GM18517 (cell line): ENCODE data around the gene TXN2.
"Not testable (repeated sequence)": the region's sequence is repeated elsewhere in the genome, so short reads cannot be mapped to it uniquely, and the experiment has no call there.

Source experiments
- ATAC-seq: cut with Tn5 transposase; IDR thresholded peaks from one replicate; pipeline ENCODE4 v1.9.1; 2021; ENCODE audit warnings: mild to moderate bottlenecking, moderate library complexity; ENCODE audit not compliant: unreplicated experiment

TXN2 gene

DNA sequence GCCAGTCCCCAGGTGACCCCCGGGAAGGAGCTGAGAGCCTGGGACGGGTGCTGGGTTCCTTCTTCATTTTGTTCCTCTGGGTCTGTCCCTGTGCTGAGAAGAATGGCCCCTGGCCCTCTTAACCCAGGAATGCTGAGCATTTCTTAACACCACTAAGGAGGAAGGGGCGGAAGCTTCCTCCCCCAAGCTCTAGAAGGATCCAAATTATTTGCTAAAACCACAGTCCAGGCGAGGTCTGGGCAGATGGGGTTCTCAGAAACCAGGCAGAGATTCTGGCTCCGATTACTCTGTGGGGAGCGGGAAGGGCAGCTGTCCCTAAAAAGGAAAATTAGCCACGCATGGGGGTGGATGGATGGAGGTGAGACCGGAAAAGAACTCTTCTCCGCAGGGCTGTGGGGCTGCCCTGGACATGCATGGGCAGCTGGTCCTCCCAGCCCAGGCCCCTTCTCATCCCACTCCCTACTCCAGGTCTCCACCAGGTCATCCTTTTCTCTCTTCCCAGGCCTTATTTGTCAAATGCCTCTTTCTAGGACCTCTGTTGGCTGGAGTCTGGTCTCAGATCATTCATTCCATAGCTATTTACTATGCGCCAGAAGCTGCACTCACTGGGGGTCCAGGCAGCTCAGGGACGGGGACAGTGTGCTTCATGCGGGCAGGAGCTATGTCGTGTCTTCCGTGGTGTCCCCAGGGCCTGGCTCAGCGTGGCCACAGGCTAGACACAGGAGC, 48.7 kb downstream of the TXN2 start:
- ATAC-seq = no peak

DNA sequence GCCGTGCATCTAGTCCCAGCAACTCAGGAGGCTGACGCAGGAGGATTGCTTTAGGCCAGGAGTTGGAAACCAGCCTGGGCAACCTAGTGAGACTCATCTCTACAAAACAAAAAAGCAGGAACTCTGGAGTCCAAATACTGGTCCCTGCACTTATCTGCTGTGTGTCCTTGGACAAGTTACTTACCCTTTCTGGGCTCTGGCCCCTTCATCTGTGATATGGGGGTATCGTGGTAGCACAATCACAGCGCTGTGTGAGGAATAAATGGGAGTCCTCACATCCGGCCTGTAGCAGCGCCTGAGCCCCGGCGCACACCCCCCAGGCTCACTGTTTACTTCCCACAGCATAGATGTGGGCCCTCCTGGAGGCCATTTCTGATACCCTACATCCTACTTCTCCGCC, 49.5 kb downstream of the TXN2 start:
- ATAC-seq = no peak

DNA sequence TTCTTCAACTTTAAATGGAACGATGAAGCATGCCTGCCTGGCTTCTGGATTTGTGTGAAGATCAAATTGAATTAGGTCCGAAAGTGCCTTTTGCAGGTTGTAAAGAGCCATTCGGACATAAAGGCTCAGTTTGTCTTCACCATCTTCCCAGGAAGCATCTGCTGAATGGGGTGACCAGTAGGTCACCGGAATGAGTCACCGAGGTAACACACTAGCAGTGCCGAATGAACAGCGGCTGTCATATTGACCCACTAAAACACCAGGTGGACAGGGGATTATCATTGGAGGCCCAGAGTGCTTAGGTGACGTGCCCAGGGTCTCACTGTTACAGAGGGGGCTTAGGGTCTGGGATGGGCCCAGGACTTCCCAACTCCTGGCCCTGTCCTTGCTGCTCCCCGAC, 50.6 kb downstream of the TXN2 start:
- no peak for ATAC-seq

DNA sequence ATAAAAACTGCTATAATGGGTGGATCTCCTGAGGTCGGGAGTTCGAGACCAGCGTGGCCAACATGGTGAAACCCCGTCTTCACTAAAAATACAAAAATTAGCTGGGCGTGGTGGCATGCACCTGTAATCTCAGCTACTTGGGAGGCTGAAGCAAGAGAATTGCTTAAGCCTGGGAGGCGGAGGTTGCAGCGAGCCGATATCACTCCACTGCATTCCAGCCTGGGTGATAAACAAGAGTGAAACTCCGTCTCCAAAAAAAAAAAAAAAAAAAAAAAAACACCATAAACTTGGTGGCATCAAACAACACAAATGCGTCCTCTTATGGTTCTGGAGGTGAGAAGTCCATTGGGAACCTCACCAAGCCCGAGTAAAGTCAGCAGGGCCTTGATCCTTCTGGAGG, 53.5 kb downstream of the TXN2 start:
- ATAC-seq = not testable (repeated sequence)

DNA sequence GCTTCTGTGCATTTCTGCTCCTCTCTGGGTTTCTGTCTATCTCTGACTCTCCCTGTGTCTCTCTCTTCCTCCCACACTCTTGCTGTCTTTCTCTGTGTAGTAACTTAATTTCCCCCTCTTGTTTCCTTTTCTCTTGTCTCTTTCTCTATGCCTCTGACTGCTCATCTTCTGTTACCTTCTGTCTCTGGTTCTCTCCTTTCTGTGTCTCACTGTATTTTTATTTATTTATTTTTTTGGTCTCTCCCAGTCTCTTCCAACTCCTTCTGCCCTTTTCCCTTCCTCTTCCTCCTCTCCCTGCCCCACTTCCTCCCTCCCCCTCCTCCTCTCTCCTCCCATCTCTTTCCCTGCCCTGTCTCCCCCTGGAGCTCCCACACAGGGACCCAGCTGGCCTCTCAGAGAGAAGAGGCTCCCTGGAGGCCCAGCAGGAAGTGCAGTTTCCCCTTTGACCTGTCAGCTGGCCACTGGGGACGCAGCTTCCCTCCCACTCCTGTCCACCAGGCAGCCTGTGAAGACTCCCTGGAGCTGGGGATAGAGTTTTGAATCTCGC, 55.4 kb downstream of the TXN2 start:
- ATAC-seq = no peak

DNA sequence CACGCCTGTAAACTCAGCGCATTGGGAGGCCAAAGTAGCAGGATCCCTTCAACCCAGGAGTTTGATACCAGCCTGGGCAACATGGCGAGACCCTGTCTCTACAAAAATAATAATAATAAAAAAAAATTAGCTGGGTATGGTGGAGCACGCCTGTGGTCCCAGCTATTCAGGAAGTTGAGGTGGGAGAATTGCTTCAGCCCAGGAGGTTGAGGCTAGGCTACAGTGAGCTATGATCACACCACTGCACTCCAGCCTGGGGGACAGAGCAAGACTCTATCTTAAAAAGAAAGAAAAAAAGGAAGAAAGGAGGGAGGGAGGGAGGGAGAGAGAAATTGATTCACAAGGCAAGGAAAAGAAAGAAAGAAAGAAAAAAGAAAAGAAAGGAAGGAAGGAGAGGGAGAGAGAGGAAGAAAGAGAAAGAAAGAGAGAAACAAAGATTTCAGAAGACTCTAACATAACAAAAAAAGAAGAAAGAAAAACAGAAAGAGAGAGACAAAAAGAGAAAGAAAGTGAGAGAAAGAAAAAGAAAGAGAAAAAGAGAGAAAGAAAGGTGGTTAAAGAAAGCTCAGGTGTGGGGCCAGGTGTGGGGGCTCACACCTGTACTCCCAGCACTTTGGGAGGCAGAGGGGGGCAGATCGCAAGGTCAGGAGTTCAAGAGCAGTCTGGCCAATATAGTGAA, 56.4 kb downstream of the TXN2 start:
- no peak for ATAC-seq

DNA sequence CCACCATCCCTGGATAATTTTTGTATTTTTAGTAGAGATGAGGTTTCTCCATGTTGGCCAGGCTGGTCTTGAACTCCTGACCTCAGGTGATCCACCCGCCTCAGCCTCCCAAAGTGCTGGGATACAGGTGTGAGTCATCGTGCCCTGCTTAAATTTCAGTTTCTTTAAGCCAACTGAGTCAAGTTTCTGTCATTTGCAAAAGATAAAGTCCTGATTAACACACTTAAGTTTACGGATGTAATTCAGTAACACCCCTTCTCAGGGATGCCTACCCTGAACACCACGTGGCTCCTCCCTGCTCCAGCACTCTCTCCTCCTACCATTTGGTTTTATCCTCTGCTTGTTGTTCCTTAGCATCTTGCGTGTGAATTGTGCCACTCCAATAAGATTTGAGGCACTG, 57.0 kb downstream of the TXN2 start:
- not testable (repeated sequence) for ATAC-seq

DNA sequence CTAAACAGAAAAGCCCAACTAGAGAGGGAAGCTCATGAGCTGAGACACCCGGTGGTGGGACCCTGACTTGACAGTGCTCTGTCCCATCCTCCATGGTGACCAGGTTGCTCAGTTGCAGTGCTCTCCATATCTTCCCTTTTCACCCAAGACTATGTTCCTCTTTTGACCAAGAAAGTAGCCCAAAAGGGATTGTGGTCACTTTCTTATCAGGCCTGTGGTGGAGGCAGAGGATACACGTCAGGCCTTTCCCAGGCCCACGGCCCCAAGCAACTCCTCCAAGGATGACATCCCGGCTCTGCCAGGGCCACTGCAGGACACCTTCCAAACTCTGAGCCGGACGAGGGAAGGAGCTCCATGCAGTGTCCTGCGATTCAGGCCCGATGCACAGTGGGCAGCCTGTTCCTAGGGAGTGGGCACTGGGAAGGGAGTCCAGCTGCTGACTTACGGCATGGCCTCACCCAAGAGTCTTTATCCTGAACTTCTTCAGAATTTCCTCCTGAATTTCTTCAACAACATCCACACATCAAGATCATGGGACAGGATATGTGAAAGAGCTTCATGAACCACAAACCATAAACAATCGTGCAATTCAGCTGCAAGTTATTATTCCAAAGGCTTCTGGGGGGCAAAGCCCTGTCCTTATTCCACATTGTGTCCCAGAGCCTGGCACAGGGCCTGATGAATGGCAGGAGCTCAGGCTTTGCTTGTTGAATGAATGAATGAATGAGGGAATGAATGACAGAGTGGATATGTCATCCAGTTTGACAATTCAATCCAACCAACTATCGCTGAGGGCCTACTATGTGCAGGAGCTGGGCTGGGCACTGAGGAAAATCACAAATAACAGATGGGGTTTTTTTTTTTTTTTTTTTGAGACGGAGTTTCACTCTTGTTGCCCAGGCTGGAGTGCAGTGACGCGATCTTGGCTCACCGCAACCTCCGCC, 57.7 kb downstream of the TXN2 start:
- ATAC-seq = no peak

DNA sequence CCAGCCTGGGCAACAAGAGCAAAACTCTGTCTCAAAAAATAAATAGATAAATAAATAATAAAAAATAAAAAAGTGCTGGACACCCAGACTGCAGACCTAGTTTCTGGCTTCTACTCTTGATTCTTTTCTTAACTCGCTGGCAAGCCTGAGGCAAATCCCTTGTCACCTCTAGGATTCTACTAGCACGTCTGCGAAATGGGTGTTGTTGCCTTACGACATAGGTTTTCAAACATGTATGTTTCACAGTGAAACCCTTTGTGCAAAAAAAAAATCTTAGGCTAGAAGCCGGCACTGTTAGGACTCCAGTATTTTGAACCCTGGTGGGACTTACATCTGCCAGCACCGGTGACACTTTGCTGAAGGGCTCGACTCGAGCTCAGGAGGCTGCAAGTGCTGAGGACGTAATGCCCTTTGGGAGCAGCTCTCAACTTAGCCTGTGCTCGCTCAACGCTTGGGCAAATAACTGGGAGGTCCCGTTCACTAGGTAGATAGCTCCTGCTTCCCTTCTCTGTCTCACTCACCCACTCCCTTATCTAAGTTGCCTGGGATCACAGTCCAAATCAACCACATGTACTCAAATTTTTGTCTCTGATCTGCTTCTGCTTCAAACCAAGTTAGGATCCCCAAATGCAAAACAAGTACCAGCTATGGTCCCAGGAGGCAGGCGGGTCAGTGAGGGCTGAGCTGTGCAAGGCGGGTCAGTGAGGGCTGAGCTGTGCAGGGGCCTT, 59.0 kb downstream of the TXN2 start:
- ATAC-seq = no peak

DNA sequence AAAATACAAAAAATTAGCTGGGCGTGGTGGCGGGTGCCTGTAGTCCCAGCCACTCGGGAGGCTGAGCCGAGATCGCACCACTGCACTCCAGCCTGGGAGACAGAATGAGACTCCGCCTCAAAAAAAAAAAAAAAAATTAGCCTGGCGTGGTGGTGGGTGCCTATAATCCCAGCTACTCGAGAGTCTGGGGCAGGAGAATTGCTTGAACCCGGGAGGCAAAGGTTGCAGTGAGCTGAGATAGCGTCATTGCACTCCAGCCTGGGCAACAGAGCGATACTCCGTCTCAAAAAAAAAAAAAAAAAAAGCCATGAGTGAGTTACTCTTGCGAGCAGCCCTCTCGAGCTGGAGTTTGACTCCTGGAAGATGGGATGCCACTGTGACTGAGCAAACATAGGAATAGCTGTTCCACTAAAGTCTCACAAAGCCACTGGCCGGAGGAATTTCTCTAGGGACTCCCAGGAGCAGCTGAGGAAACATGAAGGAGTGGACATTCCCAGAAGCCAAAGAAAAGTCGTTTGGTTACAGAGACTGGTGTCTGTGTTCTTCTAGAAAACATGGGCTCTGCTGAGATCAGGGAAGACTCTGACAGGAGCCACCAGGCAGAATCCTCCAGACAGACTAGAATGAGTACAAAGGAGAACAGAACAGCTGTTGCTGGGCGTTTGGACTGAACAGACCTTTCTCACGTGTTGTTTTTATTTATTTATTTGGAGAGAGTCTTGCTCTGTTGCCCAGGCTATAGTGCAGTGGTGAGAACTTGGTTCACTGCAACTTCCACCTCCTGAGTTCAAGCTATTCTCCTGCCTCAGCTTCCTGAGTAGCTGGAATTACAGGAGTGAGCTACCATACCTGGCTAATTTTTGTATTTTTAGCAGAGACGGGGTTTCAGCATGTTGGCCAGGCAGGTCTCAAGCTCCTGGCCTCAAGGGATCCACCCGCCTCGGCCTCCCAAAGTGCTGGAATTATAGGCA, 61.2 kb downstream of the TXN2 start:
- no peak for ATAC-seq

DNA sequence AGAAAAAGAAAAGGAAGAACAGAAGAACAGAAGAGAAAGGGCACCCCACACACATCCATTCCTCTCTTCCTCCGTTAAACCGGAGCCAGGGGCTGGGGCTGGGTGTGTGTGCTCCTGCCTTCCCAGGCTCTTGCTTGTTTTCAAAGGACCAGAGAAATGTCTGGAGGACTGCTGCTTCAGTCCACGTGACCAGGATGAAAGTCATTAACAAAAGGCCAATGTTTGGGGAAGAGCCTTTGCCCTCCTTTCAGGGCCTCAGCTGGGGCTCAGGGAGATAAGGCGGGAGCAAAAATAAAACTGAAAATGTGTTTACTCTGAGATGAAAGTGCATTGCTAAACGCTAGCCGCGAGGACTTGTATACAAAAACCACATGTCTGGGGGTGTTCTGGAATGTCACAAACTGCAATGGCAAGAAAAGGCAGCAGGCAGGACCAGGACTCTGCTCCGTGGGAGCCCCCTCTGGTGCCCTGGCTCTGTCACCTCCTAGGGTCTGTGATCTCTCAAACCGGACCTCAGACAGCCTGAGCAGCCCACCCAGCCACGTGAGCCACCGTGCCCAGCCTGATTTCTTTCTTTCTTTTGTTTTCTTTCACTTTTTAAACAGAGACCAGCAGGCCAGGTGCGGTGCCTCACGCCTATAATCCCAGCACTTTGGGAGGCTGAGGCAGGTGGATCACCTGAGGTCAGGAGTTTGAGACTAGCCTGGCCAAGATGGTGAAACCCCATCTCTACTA, 62.1 kb downstream of the TXN2 start:
- peak; percentile 63 for ATAC-seq

DNA sequence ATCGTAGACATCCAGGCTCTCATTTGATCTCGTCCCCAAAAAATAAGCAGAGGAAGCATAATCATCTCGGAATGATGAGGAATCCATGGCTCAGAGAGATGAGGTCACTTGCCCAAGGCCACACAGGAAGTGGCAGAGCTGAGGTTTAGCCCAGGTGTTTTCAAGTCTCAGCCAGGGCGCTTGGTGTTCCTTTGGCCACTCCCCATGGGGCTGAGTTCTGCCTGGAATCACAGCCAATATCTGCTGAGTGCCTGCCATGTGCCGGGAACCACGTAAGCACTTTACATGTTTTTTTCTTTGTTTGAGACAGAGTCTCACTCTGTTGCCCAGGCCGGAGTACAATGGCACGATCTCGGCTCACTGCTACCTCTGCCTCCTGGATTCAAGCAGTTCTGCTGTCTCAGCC, 64.2 kb downstream of the TXN2 start:
- ATAC-seq = no peak
